Activated naive CD8-positive, alpha-beta T cell treated with anti-CD3 and anti-CD28 coated beads, Interleukin-2, amount 50 U/mL, for 24 hours (primary cell): ENCODE data around the gene KANSL1.
"Not testable (repeated sequence)": the region's sequence is repeated elsewhere in the genome, so short reads cannot be mapped to it uniquely, and the experiment has no call there.

Experiments used
- ATAC-seq: fragments of 150-1000 bp; cut with Tn5 transposase; one replicate; pipeline ENCODE4 v1.10.0; 2021
- DNase-seq: peaks from one replicate; pipeline ENCODE4 v3.0.0; 2021
- H3K27ac Mint-ChIP-seq: one replicate; pipeline ENCODE4 v1.8.0; 2021; ENCODE audit warnings: mild to moderate bottlenecking, mixed read lengths
- H3K27me3 Mint-ChIP-seq: one replicate; pipeline ENCODE4 v1.8.0; 2021; ENCODE audit warnings: mixed read lengths
- H3K36me3 Mint-ChIP-seq: one replicate; pipeline ENCODE4 v1.8.0; 2021; ENCODE audit warnings: low read depth, mixed read lengths
- H3K4me1 Mint-ChIP-seq: one replicate; pipeline ENCODE4 v1.8.0; 2021; ENCODE audit warnings: mixed read lengths
- H3K4me3 Mint-ChIP-seq: one replicate; pipeline ENCODE4 v1.8.0; 2021; ENCODE audit warnings: mild to moderate bottlenecking, moderate library complexity, mixed read lengths
- H3K9me3 Mint-ChIP-seq: one replicate; pipeline ENCODE4 v1.8.0; 2021; ENCODE audit warnings: mixed read lengths

The KANSL1 gene, protein sequence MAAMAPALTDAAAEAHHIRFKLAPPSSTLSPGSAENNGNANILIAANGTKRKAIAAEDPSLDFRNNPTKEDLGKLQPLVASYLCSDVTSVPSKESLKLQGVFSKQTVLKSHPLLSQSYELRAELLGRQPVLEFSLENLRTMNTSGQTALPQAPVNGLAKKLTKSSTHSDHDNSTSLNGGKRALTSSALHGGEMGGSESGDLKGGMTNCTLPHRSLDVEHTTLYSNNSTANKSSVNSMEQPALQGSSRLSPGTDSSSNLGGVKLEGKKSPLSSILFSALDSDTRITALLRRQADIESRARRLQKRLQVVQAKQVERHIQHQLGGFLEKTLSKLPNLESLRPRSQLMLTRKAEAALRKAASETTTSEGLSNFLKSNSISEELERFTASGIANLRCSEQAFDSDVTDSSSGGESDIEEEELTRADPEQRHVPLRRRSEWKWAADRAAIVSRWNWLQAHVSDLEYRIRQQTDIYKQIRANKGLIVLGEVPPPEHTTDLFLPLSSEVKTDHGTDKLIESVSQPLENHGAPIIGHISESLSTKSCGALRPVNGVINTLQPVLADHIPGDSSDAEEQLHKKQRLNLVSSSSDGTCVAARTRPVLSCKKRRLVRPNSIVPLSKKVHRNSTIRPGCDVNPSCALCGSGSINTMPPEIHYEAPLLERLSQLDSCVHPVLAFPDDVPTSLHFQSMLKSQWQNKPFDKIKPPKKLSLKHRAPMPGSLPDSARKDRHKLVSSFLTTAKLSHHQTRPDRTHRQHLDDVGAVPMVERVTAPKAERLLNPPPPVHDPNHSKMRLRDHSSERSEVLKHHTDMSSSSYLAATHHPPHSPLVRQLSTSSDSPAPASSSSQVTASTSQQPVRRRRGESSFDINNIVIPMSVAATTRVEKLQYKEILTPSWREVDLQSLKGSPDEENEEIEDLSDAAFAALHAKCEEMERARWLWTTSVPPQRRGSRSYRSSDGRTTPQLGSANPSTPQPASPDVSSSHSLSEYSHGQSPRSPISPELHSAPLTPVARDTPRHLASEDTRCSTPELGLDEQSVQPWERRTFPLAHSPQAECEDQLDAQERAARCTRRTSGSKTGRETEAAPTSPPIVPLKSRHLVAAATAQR (N-terminal part only)

DNA sequence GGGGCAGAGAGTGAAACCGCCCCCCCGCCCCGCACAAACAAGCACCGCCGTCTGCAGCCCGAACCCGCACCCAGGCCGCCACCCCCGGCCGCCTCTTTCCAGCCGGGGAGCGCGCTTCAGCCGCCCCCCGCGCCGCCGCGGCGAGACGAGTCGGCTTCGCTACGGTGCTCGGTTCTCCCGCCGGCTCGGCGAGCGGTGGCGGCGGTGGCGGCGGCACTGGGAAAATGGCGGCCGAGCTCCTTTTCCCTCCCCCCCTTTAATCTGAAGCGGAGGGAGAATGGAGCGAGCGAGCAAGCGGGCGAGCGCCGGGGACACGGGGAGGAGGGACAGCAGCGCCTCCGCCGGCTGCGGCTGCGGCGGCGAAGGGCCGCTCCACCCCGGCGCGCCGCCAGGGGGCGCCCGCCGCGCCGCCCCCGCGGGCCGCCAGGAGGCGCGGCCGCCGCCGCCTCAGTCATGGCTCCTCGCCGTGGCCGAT is at the start of gene KANSL1:
Gene KANSL1, minus strand, starts transcription at position 279 of the 475 bp plus-strand sequence. CDS start 21,286 bp downstream, outside the sequence.
- Mint-ChIP-seq H3K4me1 (peaks cover 70% of the 10 kb centered on the region), H3K27ac (peak within 1 kb of the TSS; percentile 98), H3K9me3 (no peaks in the 10 kb centered on the region), H3K27me3 (no peaks in the 10 kb centered on the region), H3K4me3 (peak within 1 kb of the TSS; percentile 88), H3K36me3 (peaks cover 22% of the 10 kb centered on the region)
- peak; percentile 90 for DNase-seq
- peak; percentile 58 for ATAC-seq

DNA sequence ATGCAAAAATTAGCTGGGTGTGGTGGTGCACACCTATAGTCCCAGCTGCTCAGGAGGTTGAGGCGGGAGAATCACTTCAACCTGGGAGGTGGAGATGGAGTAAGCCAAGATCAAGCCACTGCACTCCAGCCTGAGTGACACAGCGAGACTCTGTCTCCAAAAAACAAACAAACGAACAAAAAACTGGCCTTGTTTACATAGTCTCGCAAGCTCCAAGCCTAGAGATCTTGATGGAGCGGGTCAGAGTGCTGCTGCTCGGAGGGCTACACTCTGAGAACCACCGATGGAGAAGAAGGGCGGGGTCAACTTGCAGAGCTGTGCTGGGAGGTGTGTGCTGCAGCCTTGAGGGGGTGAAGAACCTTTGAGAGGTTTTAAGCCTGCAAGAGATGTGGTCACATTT is 38.1 kb upstream of the KANSL1 start:
- not testable (repeated sequence) for H3K36me3 Mint-ChIP-seq, H3K4me1 Mint-ChIP-seq, ATAC-seq, H3K27ac Mint-ChIP-seq, H3K9me3 Mint-ChIP-seq, DNase-seq, H3K4me3 Mint-ChIP-seq, H3K27me3 Mint-ChIP-seq

DNA sequence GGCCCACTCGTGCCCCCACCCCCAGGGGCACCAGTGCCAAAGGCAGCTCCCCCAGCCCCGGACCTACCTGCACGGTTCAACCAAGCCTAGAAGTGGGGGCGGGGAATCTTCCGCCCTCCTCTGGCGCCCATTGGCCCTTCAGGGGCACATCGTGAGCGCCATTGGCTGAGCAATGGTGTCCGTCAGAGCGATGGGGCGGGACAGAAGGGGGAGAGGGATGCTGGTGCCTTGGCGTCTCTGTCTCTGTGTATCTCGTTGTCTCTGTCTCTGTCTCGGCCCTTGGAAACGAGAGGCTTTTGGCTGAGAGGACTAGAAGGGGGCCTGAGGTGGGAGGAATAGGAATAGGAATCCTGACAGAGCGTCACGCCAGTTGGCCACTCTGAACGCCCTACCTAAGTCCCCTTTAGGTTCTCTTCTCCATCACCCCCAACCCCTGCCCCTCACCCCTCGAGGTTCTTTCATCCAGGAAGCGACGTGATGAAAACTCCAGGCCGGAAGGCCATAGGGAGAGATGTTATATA is 32.1 kb upstream of the KANSL1 start:
- H3K36me3 Mint-ChIP-seq, H3K9me3 Mint-ChIP-seq, H3K27me3 Mint-ChIP-seq: not testable (repeated sequence)
- H3K4me3 Mint-ChIP-seq, result peak overlapping the region; percentile 84
- ATAC-seq (peak; percentile 99), DNase-seq (peak; percentile 95)
- H3K27ac Mint-ChIP-seq, result peak overlapping the region; percentile 76
- peaks cover 12% of the 10 kb centered on the region for H3K4me1 Mint-ChIP-seq

DNA sequence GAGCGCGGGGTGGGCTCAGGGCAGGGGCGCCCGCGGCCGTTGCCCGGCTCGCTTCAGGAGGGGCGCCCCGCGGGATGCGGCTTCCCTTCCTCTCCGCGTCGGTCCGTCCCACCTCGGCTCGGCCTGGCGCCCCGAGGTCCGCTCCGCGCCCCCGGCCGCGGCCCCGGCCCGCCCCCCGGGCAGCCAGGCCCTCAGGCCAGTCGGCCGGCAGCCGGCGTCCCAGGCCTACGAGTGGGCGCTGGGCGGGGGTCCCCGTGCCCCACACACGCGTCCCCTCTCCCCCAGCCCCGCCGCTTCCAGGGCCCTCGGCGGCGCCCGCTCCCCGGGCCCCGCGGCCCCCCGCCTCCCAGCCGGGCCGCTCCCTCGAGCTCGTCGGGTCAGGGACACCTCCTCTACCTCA is 31.6 kb upstream of the KANSL1 start:
- not testable (repeated sequence) for H3K27me3 Mint-ChIP-seq, H3K27ac Mint-ChIP-seq, H3K9me3 Mint-ChIP-seq, H3K36me3 Mint-ChIP-seq
- ATAC-seq (peak; percentile 30), DNase-seq (peak; percentile 12)
- H3K4me3 Mint-ChIP-seq, result peak overlapping the region; percentile 84
- peaks cover 12% of the 10 kb centered on the region for H3K4me1 Mint-ChIP-seq

DNA sequence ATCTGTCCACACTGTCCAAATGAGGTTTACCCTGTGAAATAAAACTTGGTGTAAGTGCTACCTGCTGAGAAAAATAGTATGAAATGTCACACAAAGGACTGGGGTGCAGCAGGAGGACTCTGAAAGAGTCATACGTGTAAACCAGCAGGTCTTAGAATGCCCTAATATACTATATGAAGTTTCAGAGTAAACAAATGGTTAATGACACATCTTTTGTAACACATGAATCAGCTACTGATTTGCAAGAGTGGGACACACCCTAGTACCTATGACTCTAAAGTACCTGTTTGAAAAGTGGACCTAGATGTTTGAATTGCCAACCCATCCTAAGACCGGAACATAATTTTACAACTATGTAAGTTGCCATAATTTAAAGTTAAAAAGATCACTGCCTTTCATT is 29.8 kb upstream of the KANSL1 start:
- H3K4me1 Mint-ChIP-seq, result peaks cover 12% of the 10 kb centered on the region
- not testable (repeated sequence) for H3K27me3 Mint-ChIP-seq, H3K4me3 Mint-ChIP-seq, DNase-seq, H3K27ac Mint-ChIP-seq, H3K9me3 Mint-ChIP-seq, H3K36me3 Mint-ChIP-seq
- ATAC-seq, result peak; percentile 37

DNA sequence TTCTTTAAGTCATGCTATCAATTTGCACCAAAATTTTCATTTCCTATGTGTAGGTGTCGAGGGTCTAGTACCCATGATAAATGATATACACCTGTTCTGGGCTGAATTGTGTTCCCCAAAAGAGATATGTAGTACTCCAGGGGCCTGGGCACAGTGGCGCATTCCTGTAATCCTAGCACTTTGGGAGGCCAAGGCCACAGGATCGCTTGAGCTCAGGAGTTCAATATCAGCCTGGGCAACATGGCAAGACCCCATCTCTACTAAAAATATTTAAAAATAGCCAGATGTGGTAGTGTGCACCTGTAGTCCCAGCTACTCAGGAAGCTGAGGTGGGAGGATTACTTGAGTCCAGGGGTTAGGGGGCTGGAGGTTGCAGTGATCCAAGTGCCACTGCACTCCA is 23.5 kb upstream of the KANSL1 start:
- Mint-ChIP-seq H3K4me3 (no peak overlapping the region), H3K27ac (no peak overlapping the region), H3K27me3 (no peaks in the 10 kb centered on the region), H3K9me3 (no peaks in the 10 kb centered on the region), H3K4me1 (peaks cover 11% of the 10 kb centered on the region), H3K36me3 (peaks cover 25% of the 10 kb centered on the region)
- DNase-seq, result no peak
- ATAC-seq, result no peak

DNA sequence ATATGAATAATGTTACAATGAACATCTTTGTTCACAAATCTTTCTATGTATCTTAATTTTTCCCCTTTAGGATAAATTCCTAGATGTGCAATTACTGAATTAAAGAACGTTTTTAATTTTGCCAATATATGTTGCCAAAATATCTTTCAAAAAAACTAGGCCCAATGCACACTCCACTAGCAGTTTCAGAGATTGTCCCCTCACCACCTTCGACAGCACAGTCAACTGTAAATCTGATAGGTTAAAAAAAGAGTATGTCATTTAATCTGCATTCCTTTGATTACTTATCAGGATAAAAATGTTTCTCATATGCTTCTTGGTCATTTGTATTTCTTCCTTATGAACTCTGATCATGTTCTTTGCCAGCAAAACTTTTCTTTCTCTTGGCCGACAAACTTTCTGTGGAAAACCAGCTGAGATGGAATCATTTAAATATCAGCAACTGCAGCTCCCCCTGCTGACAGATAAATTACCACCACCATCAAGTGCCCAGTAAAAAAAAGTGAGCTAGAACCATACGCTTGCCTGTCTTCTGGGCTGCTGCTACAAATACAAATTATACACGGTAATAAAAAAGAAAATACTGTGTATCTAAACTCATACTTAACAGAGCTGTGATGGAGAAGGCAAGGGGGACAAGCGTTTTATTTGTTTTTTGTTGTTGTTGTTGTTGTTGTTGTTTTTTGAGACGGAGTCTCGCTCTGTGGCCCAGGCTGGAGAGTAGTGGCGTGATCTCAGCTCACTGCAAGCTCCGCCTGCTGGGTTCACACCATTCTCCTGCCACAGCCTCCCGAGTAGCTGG is 19.6 kb upstream of the KANSL1 start:
- Mint-ChIP-seq H3K4me1 (peaks cover 20% of the 10 kb centered on the region), H3K27me3 (no peaks in the 10 kb centered on the region), H3K36me3 (peaks cover 21% of the 10 kb centered on the region), H3K27ac (peak overlapping the region; percentile 1), H3K9me3 (no peaks in the 10 kb centered on the region), H3K4me3 (no peak overlapping the region)
- peak; percentile 53 for DNase-seq
- peak; percentile 65 for ATAC-seq

DNA sequence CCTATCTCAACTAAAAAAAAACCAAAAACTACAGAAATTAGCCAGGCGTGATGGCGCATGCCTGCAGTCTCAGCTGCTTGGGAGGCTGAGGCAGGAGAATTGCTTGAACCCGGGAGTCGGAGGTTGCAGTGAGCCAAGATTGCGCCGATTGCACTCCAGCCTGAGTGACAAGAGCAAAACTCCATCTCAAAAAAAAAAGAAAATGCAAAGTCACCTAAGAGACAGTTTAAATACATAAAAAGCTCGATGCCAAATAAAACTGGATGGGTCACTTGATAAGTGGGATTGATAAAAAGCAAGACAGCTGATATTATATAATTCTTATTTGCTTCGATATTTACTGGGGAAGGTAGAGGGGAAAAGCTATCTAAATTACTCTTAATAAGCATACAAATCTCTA is 15.8 kb upstream of the KANSL1 start:
- peaks cover 23% of the 10 kb centered on the region for H3K4me1 Mint-ChIP-seq
- H3K36me3 Mint-ChIP-seq, result peaks cover 26% of the 10 kb centered on the region
- H3K27me3 Mint-ChIP-seq, result no peaks in the 10 kb centered on the region
- no peak overlapping the region for H3K4me3 Mint-ChIP-seq
- H3K9me3 Mint-ChIP-seq, result no peaks in the 10 kb centered on the region
- ATAC-seq (no peak), DNase-seq (no peak)
- H3K27ac Mint-ChIP-seq, result no peak overlapping the region

DNA sequence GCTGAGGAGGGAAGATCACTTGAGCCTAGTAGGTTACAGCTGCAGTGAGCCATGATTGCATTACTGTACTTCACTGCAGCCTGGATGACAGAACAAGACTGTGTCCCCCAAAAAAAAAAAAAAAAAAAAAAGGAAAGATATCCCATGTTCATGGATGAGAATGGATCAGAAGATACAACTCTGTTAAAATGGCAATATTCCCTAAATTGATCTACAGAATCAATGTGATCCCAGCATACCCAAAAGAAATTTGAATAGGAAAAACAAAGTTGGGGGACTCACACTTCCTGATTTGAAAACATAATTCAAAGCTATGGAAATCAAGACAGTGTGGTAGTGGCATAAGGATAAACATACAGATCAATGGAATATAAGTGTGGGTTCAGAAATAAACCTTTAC is 12.7 kb upstream of the KANSL1 start:
- H3K36me3 Mint-ChIP-seq, result peaks cover 18% of the 10 kb centered on the region
- H3K4me1 Mint-ChIP-seq, result peaks cover 25% of the 10 kb centered on the region
- H3K4me3 Mint-ChIP-seq, result no peak overlapping the region
- H3K9me3 Mint-ChIP-seq, result no peaks in the 10 kb centered on the region
- ATAC-seq, result no peak
- no peak overlapping the region for H3K27ac Mint-ChIP-seq
- no peaks in the 10 kb centered on the region for H3K27me3 Mint-ChIP-seq
- no peak for DNase-seq

DNA sequence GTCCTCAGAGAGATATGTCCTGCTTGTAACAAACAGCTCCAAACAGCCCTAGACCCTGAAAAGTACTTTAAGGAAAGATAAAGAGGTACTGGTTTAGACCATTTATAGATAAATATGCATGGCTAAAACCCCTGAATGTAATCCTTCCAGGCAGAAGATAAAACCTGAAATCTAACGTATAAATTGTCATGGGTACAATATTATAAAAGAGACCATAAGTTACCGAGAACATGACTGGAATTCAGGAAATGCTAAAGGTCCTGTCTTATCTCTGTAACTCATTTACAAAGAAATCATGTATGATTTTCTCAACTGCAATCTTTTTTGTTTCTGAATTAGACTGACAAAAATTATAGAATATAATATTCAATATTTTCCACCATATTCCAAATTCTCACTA is 9.2 kb upstream of the KANSL1 start:
- DNase-seq, result no peak
- Mint-ChIP-seq H3K27me3 (no peaks in the 10 kb centered on the region), H3K36me3 (peaks cover 16% of the 10 kb centered on the region), H3K9me3 (no peaks in the 10 kb centered on the region), H3K4me3 (no peak overlapping the region), H3K27ac (no peak overlapping the region), H3K4me1 (peaks cover 46% of the 10 kb centered on the region)
- ATAC-seq, result no peak

DNA sequence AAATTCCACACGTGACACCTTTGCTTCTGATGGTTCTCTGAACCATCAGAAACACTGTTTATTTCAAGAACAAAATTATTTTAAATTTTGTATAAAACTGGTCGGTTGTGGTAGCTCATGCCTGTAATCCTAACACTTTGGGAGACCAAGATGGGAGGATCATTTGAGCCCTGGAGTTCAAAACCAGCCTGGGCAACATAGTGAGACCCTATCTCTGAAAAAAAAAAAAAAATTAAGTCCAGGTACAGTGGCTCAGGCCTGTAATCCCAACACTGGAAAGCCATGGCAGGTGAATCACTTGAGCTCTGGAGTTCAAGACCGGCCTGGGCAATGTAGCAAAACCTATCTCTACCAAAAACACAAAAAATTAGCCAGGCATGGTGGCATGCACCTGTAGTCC is 8.3 kb upstream of the KANSL1 start:
- H3K9me3 Mint-ChIP-seq, result no peaks in the 10 kb centered on the region
- no peak overlapping the region for H3K27ac Mint-ChIP-seq
- peaks cover 16% of the 10 kb centered on the region for H3K36me3 Mint-ChIP-seq
- H3K27me3 Mint-ChIP-seq, result no peaks in the 10 kb centered on the region
- peaks cover 52% of the 10 kb centered on the region for H3K4me1 Mint-ChIP-seq
- no peak for ATAC-seq
- no peak for DNase-seq
- H3K4me3 Mint-ChIP-seq, result no peak overlapping the region

DNA sequence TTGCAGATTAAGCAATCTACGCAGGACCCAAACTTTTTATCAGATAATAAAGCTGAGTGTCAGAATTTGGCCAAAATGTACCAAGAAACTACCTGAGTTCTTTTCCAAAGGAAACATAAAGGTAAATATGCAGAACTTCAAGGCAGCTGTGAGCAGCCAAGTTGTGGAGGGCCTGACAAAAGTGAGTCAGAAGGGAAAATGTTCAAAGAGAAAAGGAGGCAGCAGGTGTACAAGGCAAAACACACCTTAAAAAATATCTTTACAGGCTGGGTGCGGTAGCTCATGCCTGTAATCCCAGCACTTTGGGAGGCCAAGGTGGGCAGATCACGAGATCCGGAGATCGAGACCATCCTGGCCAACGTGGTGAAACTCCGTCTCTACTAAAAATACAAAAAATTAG is 7.0 kb upstream of the KANSL1 start:
- Mint-ChIP-seq H3K4me3 (no peak overlapping the region), H3K4me1 (peaks cover 65% of the 10 kb centered on the region), H3K27ac (no peak overlapping the region), H3K9me3 (no peaks in the 10 kb centered on the region), H3K27me3 (no peaks in the 10 kb centered on the region), H3K36me3 (peaks cover 10% of the 10 kb centered on the region)
- ATAC-seq (no peak), DNase-seq (no peak)

DNA sequence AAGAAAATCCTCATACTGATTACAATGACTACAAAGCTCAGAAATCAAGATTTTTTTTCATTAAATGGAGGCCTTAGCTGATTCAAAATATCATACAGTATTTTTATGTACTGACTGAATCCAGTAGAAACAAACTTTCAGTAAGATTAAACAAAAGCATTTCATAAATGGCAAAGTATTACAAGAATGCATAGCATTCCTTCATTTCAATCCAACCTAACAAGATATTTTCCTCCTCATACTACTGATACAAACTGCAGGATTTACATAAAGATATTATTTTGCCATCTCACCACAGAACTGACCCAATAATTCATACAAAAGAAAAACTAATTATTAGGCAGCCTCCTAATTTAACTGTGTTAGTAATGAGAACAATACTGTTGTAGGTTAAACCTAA is 6.2 kb upstream of the KANSL1 start:
- H3K4me1 Mint-ChIP-seq, result peaks cover 67% of the 10 kb centered on the region
- no peak overlapping the region for H3K4me3 Mint-ChIP-seq
- H3K27me3 Mint-ChIP-seq, result no peaks in the 10 kb centered on the region
- no peak overlapping the region for H3K27ac Mint-ChIP-seq
- ATAC-seq (no peak), DNase-seq (no peak)
- H3K36me3 Mint-ChIP-seq, result peaks cover 5% of the 10 kb centered on the region
- H3K9me3 Mint-ChIP-seq, result no peaks in the 10 kb centered on the region

DNA sequence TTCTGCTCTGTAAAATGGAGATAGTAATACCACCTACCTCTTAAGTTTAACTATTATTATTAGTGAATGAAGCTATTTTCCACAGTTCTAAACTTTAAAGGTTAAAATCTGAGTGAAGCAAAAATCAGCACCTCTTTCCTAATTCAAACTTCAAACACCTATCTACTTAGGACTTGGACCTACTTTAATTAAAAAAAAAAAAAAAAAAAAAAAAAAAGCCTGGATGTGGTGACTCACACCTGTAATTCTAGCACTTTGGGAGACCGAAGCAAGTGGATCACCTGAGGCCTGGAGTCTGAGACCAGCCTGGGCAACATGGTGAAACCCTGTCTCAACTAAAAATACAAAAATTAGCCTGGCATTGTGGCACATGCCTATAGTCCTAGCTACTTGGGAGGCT is 5.0 kb upstream of the KANSL1 start:
- no peak overlapping the region for H3K4me3 Mint-ChIP-seq
- H3K4me1 Mint-ChIP-seq, result peaks cover 72% of the 10 kb centered on the region
- H3K9me3 Mint-ChIP-seq, result no peaks in the 10 kb centered on the region
- ATAC-seq (no peak), DNase-seq (no peak)
- no peak overlapping the region for H3K27ac Mint-ChIP-seq
- H3K36me3 Mint-ChIP-seq, result peaks cover 5% of the 10 kb centered on the region
- H3K27me3 Mint-ChIP-seq, result no peaks in the 10 kb centered on the region
